Endothelial cell (in vitro differentiated cells): Measurements from ENCODE around the gene CCDC171. TPM values are rescaled to one million over a fixed set of nuclear protein-coding genes. Genes with fewer than 3 reads are reported as not detected.
"Not testable (repeated sequence)": the region's sequence is repeated elsewhere in the genome, so short reads cannot be mapped to it uniquely, and the experiment has no call there.

ENCODE experiments used
- DNase-seq: peaks from one replicate; pipeline ENCODE4 v3.0.0; 2021; ENCODE audit warnings: low spot score
- H3K27ac Mint-ChIP-seq: one replicate; pipeline ENCODE4 v1.8.0; 2021; ENCODE audit warnings: mixed read lengths, inconsistent platforms; ENCODE audit not compliant: unreplicated experiment
- H3K27me3 Mint-ChIP-seq: one replicate; pipeline ENCODE4 v1.8.0; 2021; ENCODE audit warnings: mild to moderate bottlenecking, moderate library complexity, mixed read lengths, inconsistent platforms; ENCODE audit not compliant: unreplicated experiment
- H3K36me3 Mint-ChIP-seq: one replicate; pipeline ENCODE4 v1.8.0; 2021; ENCODE audit warnings: mild to moderate bottlenecking, low read depth, mixed read lengths, inconsistent platforms; ENCODE audit not compliant: unreplicated experiment
- H3K4me1 Mint-ChIP-seq: one replicate; pipeline ENCODE4 v1.8.0; 2021; ENCODE audit warnings: mild to moderate bottlenecking, mixed read lengths, inconsistent platforms; ENCODE audit not compliant: unreplicated experiment
- H3K4me3 Mint-ChIP-seq: one replicate; pipeline ENCODE4 v1.8.0; 2021; ENCODE audit warnings: mild to moderate bottlenecking, mixed read lengths, inconsistent platforms; ENCODE audit not compliant: unreplicated experiment
- H3K9me3 Mint-ChIP-seq: one replicate; pipeline ENCODE4 v1.8.0; 2021; ENCODE audit warnings: mixed read lengths, inconsistent platforms; ENCODE audit not compliant: unreplicated experiment
- total RNA-seq: library from RNA; stranded (reverse); fragmentation: NEBNext Ultra II Directional; extraction: Animal tissue kit (Norgen Biotek cat#: 25700); gene quantifications from one replicate; pipeline ENCODE4 v1.2.1, GENCODE V29; 2021; ENCODE audit not compliant: unreplicated experiment
- TF ChIP-seq, protein P1 (sequence below): fragments of 200-600 bp; sonication (generic); IDR thresholded peaks from one replicate; pipeline ENCODE4 v1.5.0; 2021; ENCODE audit warnings: antibody characterized with exemption; ENCODE audit not compliant: unreplicated experiment

Gene CCDC171
- total RNA-seq, 1 donor from 2014 or later = 6.5 TPM

GRCh38 chr9:15584379-15584778 lies 31.5 kb downstream of the CCDC171 start:
- Mint-ChIP-seq H3K4me1 (no peaks in the 10 kb centered on the region), H3K27me3 (peaks cover 3% of the 10 kb centered on the region), H3K9me3 (no peaks in the 10 kb centered on the region), H3K4me3 (no peak overlapping the region), H3K27ac (no peak overlapping the region), H3K36me3 (peaks cover 16% of the 10 kb centered on the region)
- TF ChIP-seq, protein P1, sequence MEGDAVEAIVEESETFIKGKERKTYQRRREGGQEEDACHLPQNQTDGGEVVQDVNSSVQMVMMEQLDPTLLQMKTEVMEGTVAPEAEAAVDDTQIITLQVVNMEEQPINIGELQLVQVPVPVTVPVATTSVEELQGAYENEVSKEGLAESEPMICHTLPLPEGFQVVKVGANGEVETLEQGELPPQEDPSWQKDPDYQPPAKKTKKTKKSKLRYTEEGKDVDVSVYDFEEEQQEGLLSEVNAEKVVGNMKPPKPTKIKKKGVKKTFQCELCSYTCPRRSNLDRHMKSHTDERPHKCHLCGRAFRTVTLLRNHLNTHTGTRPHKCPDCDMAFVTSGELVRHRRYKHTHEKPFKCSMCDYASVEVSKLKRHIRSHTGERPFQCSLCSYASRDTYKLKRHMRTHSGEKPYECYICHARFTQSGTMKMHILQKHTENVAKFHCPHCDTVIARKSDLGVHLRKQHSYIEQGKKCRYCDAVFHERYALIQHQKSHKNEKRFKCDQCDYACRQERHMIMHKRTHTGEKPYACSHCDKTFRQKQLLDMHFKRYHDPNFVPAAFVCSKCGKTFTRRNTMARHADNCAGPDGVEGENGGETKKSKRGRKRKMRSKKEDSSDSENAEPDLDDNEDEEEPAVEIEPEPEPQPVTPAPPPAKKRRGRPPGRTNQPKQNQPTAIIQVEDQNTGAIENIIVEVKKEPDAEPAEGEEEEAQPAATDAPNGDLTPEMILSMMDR = no peak
- no peak for DNase-seq

- DNase-seq = no peak
- H3K27me3 Mint-ChIP-seq = peaks cover 2% of the 10 kb centered on the region
Observed at GRCh38 chr9:15592317-15592716, 39.5 kb downstream of the CCDC171 start.

DNA sequence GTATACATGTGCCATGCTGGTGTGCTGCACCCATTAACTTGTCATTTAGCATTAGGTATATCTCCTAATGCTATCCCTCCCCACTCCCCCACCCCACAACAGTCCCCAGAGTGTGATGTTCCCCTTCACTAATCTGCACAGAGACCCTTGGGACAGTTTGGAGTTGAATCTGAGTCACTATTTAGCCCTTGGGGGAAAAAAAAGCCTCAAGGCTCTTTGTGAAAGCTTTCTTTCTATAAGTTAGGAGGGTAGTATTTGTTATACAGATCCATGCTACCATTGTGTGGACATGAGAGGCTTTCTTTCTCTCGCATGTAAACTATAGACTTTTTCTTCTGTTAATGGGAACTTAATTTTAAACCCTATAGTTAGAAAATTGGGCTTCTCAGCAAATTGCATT lies 40.1 kb downstream of the CCDC171 start:
- H3K27ac Mint-ChIP-seq, DNase-seq, H3K36me3 Mint-ChIP-seq, H3K9me3 Mint-ChIP-seq, H3K4me1 Mint-ChIP-seq, H3K4me3 Mint-ChIP-seq, H3K27me3 Mint-ChIP-seq: not testable (repeated sequence)

More at GRCh38 chr9:15592317-15592716, 39.5 kb downstream of the CCDC171 start:
- H3K36me3 Mint-ChIP-seq = peaks cover 5% of the 10 kb centered on the region
- H3K9me3 Mint-ChIP-seq = no peaks in the 10 kb centered on the region
- H3K4me3 Mint-ChIP-seq = no peak overlapping the region
- H3K27ac Mint-ChIP-seq = no peak overlapping the region
- H3K4me1 Mint-ChIP-seq = peaks cover 3% of the 10 kb centered on the region
- TF ChIP-seq, protein P1 = no peak

DNA sequence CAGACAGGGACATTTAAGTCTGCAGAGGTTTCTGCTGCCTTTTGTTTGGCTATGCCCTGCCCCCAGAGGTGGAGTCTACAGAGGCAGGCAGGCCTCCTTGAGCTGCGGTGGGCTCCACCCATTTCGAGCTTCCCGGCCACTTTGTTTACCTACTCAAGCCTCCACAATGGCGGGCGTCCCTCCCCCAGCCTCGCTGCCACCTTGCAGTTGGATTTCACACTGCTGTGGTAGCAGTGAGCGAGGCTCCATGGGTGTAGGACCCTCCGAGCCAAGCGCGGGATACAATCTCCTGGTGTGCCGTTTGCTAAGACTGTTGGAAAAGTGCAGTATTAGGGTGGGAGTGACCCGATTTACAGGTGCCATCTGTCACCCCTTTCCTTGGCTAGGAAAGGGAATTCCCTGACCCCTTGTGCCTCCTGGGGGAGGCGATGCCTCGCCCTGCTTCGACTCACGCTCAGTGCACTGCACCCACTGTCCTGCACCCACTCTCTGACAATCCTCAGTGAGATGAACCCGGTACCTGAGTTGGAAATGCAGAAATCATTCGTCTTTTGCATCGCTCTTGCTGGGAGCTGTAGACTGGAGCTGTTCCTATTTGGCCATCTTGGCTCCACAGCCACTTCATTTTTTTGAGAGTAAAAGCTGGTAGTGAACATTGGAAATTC lies 48.0 kb downstream of the CCDC171 start:
- Mint-ChIP-seq H3K36me3 (peaks cover 33% of the 10 kb centered on the region), H3K4me3 (peak overlapping the region; percentile 47)
- not testable (repeated sequence) for H3K9me3 Mint-ChIP-seq, H3K27ac Mint-ChIP-seq, DNase-seq, H3K27me3 Mint-ChIP-seq, H3K4me1 Mint-ChIP-seq

DNA sequence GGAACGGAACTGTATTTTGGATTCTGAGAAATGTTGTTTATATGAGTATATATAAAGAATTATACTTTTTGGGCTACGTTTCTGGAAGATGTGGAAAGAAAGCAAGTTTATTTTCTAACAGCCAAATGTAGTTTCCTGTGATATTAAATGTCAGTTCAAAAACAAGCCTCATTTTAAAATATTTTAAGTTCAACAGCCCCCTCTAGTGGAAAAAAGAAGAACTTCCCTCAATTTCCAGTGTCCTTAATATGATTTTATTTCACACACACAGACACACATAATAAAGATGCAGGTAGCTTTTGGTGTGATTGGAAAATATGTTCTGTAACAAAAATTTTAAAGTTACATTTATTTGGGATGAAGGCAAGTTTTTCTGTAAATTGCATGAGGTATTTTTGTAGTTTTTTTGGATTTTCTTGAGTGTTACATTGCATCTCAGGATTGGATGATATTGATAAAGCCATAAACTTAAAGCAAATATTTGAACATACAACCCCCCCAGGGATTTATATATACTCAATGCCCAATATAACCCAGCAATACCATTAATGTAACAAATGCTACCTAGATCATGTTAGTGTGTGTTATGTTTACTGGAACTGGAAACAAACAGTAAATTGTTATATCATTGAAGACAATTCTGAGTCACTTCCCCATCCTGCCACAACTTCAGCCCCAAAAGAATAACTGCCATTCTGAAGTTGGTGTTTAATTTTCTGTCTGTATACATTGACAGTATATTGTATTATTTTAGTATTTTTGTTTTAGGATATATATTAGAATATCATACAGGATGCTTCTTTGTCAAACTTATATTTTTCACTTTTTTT lies 54.0 kb downstream of the CCDC171 start:
- H3K27ac Mint-ChIP-seq = no peak overlapping the region
- H3K4me3 Mint-ChIP-seq = no peak overlapping the region
- no peaks in the 10 kb centered on the region for H3K27me3 Mint-ChIP-seq
- DNase-seq = peak; percentile 11
- peaks cover 3% of the 10 kb centered on the region for H3K36me3 Mint-ChIP-seq
- H3K9me3 Mint-ChIP-seq = no peaks in the 10 kb centered on the region
- TF ChIP-seq, protein P1 = peak; percentile 96
- no peaks in the 10 kb centered on the region for H3K4me1 Mint-ChIP-seq

GRCh38 chr9:15612962-15613361 lies 60.1 kb downstream of the CCDC171 start:
- H3K9me3 Mint-ChIP-seq = no peaks in the 10 kb centered on the region
- H3K4me1 Mint-ChIP-seq = no peaks in the 10 kb centered on the region
- H3K27ac Mint-ChIP-seq = no peak overlapping the region
- no peak for DNase-seq
- TF ChIP-seq, protein P1 = no peak
- H3K4me3 Mint-ChIP-seq = no peak overlapping the region
- no peaks in the 10 kb centered on the region for H3K27me3 Mint-ChIP-seq
- peaks cover 10% of the 10 kb centered on the region for H3K36me3 Mint-ChIP-seq
